NCI-H526 (cell line): ENCODE results near the gene EHD1.

Source experiments
- DNase-seq, 2 experiments: peaks; one replicate each; lab custom pipeline; 2025; lab: John Stamatoyannopoulos, UW

The EHD1 gene

DNA sequence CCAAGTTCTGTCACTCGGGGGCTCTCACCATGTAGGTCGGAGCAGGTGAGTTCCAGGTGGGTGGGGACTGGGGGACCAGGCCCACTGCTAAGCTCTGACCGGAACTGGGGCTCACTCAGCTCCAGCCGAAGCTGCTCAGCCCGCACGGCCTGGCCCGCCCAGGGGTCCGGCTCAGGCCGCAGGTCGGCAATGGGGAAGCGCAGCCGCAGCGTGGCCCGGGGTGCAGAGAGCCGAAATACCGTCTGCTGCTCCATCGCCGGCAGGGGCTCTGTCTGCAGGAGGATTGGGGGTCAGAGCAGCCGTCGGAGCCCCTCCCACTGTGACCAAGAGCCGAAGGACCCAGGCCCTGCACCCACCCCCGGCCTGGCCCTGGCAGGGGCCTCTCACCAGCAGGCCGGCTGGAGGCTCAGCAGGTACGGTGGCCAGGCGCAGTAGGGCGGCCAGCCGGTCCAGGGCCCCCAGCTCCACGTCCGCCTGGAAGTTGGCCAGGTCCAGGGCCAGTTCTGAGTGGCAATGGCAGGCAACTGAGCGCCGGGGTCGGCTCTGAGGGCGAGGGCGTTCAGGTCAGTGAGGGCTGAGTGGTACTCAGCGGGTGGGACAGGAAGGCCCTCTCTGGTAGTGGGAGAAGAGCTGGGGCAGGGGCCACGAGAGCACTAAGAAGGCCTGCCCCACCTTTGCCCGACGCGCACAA is 31.4 kb upstream of the EHD1 start:
- DNase-seq = no peak

DNA sequence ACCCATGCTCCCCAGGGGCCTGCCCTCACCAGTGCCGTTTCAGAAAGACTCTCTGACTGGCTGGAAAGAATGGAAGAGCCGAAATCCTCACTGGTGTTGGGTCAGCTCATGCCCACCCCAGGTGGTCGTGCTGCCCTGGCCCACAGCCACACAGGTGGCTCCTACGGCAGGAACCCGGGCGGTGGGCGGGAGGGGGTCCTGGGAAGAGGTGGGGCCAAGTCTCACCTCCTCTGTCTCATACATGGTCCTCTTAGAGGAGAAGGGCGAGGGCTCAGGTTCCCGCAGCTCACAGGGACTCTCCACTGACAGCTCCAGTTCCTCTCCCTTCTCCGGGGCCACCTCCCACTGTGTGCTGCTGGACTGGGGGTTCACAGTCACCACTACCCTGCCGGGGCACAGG is 30.3 kb upstream of the EHD1 start:
- no peak for DNase-seq

DNA sequence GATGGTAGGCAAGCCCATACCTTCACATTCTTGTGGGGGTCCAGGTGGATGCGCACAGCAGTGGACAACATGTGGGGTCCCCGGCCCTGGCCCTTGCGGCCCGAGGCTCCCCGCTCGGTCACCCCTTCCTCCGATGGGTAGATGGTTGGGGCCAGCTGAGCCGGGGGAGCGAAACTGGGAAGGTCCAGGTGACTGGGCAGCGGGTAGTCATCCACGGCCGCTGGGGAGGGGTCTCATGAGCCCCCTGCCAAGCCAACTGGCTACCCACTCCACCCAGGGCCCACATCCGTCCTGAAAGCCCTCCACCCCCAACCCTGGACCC is 27.9 kb upstream of the EHD1 start:
- DNase-seq = no peak

DNA sequence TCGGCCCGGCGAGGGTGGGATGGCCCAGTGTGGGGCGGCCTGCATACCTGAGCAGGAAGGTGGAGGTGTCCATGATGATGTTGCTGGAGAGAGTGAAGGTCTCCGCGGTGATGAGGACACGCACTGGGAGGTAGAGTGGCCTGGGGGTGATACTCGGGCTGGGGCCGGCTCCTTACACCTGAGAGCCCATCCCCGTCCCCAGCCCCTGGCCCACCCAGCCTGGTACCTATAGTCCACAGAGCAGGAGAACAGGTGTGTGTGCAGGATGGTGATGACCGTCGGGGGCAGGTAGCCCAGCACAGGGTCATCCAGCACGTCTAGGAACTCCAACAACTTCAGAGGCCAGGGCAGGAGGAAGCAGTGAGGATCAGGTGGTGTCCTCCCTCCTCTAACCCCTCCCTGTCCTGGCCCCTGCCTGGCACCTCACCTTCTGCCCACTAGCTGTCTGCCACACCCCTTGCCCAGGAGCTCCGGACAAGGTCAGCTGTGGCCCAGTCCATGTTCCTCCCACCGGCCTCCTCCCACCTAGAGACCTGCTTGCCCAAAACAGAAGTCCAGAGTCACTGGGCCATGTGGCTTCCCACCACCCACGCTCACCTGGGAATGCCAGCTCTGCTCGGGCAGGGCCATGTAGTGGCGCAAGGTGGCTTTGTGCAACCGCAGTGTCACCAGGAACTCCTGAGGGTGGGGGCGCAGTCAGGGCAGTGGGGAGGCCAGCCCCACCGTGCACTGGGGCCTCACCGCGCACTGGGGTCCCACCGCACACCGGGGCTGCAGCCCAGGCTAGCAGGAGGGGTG is 27.3 kb upstream of the EHD1 start:
- DNase-seq = no peak

DNA sequence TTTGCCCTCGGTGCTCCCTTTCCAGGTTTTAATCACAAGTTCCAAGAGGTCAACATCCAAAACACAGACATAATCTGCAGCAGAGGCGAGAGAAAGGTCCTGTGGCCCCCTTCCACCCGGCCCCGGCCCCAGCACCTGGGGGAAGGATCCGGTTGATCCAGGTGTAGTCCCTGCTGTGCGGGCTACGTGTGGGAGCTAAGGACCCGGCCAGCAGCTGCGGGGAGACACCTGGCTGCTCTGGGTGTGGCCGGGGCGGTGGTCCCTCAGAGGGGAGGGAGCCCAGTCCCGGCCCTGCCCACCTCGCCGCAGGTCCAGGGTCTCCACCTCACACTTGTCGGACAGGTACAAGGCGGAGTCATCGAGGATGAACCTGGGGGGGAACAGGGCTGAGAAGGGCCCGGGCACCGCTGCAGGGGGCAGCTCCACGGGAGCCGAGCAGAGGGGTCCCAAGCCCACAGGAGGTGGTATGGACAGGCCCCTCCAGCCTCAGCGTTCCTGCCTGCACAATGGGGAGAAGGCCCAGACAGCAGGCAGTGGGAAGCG is 24.9 kb upstream of the EHD1 start:
- DNase-seq = no peak

DNA sequence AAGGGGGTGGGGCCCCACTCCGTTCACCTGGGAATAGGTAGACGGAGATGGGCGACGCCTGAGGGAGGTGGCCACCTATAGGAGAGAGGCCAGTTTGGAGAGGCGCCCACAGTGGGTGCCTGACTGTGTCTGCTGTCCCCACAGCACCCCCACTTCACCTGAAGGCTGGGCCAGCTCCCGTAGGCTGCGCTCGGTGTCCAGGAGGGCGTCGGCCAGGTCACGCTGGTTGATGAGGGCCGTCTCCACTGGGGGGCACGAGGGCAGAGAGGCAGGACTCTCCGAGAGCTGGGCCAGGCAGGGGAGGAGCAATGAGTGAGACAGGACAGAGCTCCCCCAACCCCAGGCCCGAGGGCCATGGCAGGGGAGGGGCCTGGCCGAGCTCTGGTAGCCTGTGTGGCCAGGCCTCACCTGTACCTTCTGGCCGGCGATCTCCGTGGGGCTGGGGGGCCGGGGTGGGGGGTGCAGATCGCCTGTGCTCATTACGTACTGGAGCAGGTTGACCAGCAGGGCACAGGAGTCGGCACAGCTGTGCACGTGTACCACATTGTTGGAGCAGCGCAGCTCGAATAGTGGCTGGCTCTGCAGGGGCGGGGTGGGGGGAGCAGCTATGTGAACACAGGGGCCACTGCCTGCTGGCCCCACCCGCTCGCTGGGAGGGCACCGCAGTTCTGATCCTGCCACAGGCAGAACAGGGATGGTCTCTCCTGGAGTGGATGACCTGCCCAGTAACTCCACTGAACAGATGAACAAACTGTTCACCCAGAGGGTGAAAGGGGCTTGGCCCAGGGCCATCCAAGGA is 23.9 kb upstream of the EHD1 start:
- no peak for DNase-seq

DNA sequence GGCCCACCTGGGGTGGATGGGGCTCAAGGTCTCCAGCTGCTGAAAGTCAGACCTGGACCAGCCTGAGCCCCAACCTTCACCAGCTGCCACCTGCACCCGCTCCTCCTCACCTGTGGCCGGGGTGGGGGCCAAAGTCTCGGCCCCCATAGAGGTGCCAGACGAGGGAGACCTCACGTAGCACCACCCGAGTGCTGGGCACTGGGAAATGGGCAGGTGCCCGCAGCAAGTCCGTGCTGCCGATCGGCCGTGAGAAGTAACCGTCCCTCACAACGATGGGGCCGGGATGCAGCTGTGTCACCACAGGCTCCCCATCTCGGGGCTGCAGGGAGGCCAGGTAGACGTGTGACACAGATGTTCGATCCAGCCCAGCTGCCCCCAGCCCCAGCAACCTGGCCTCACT is 22.4 kb upstream of the EHD1 start:
- DNase-seq = no peak

DNA sequence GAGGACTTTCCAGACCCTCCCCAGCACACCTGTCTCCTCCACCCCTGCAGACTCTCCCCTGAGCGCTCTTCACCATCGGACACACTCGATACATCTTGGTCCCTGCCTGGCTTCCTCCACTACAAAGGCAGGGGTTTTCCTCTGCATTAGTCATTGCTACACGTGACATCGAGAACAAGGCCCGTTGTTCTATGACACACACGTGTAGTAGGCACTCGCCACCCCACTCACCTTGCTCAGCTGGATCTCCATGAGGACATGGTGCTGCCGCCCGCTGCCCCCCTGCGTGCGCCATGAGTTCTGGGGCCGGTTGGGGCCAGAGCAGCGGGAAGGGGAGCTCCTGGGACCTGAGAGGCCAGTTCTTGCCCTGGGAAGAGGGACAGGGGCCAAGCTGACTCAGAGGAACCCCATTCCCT is 21.9 kb upstream of the EHD1 start:
- no peak for DNase-seq

DNA sequence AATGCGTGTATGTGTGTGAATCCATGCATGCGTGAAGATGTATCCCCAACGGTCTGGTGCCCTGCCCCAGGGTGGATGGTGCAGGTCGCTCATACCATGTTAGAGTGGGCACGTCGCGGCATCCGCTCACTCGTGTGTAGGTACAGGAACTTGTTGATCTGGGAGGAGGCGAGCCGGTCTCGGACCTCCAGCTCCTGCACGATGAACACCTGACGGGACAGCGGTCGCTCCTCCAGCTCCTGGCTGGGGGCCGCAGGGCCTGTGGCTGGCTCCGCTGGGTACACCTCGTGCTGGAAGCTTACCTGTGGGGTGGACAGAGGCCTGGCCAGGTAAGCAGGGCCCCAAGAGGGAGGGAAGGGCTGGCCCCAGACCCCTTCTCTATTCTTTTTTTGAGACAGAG is 20.1 kb upstream of the EHD1 start:
- DNase-seq = no peak

DNA sequence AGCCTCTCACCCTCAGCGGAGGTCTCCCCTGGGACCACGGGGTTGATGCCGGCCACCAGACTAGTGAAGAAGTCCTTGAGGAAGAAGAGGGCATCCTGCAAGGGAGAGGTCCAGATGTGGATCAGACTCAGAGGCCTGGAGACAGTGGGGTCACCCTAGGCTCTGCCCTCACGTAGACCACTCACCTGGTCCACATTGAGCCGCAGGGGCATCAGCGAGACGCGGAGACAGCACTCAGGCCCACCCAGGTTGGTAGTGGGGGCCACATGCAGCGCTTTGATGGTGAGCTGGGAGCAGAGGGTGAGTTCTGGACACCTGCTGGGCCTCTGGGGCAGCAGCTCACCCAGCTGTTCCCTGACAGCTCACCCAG is 19.6 kb upstream of the EHD1 start:
- DNase-seq = no peak

DNA sequence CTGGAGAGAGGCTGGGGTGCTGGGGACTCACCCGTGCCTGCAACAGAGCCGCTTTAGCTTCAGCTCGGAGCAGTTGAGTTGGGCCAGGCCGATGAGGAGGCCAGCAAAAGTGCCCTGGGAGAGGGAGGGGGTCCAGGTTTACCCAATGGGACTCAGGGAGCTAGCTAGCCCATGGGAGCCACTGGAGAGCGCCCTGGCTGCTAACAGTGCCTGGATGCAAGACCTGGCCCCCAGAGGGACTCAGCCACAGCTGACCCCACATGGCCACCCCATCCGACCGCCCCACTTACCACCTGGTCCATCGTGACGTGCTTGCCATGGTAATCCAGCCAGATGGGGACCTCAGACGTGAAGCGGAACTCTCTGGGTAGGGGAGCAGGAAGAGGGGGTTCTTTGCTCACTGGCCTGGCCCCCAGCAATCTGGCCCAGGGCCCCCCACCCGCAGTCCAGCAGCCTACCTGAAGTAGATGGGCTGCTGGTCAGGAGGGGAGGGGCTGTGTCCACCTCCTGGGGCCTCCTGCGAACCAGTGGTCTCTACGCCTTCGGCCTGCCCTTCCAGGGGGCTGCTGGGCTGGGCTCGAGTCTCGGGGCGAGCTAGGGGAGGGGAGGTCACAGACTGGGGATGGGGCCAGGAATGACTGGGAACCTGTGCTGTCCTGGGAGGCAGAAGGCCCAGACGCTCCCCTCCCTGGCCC is 19.1 kb upstream of the EHD1 start:
- DNase-seq = no peak

DNA sequence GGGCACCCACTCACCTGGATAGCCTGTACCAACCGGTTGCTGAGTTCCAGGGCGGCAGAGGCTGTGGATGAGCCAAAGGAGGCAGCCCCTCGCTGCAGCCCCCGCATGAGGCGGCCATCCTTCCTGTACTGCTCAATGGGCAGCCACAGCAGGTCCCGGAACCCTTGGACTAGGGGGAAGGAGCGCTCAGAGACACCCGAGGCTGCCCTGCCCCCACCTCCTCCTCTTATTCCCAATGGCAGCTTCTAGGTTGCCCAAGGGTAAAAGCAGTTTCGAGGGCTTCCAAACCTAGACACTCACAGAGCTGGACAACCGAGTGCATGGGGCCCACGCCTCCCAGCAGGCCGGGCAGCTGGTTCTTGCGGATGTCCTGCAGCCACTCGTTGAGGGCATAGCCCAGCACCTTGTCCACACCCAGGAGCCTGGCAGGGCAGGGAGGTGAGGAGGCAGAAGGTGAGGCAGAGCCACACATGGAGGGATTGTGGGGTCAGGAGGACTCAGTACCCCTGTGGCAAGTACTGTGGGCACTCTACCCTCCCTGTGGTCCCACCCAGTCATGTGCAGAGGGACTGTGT is 18.1 kb upstream of the EHD1 start:
- no peak for DNase-seq

DNA sequence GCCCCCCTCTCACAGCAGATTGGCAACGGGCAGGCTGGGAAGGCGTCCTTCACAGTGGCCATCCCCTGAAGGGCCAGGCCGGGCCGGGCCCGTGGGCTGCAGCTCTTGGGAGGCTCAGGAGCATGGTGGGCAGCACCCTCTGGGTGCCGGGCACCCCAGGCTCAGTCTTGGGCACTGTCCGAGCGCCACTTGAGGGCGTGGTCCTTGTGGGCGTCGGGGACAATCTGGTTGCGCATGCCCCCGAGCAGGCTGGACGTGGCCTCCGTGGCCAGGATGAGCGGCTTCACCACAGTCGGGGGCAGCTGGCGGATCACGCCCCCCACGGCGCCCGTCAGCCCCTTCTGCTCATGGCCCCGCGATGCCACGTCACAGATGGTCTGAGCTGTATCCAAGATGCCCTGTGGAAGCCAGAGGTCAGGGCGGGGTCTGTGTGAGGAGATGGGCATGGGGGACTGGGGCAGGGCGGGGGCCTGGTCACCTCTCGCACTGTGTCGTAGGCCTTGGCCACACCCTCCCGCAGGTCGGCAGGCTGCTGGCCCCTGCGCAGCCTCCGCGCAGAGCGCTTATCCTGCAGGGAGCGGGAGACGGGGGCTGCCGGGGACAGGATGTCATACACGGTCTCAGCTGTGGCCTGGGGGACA is 16.5 kb upstream of the EHD1 start:
- no peak for DNase-seq

DNA sequence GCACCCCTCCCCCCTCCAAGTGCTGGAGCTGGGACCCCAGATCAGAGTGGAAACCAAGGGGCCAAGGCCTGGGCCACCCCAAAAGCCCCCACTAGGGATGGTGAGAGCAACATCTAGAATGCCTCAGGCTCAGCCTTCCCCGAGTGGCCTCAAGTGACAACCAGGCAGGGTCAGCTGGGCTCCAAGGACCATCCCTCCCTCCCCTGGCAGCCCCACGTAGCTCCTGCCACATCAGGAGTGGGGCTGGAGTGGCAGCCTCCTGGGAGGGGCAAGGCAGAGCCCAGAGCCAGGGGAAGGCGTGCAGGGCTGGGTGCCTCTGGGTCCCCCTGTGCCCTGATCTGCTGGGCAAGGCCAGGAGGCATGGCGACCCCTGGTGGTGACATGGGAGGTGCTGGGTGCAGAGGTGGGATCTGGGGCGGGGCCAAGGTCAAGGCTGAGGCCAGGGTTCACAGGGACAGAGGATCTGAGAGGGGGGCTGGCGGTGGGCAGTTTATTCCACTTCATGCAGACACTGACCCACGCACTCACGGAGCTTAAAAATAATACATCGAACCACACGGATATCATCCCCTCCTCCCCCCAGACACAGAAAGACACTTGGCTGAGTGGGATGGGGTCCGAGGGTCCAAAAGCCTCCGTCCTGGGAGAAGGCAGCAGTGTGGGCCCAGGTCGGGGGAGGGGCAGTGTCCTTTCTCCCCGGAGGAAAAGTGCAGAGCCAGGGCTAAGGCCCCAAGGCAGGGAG is 15.8 kb upstream of the EHD1 start:
- DNase-seq = peak; percentile 36 to 93

DNA sequence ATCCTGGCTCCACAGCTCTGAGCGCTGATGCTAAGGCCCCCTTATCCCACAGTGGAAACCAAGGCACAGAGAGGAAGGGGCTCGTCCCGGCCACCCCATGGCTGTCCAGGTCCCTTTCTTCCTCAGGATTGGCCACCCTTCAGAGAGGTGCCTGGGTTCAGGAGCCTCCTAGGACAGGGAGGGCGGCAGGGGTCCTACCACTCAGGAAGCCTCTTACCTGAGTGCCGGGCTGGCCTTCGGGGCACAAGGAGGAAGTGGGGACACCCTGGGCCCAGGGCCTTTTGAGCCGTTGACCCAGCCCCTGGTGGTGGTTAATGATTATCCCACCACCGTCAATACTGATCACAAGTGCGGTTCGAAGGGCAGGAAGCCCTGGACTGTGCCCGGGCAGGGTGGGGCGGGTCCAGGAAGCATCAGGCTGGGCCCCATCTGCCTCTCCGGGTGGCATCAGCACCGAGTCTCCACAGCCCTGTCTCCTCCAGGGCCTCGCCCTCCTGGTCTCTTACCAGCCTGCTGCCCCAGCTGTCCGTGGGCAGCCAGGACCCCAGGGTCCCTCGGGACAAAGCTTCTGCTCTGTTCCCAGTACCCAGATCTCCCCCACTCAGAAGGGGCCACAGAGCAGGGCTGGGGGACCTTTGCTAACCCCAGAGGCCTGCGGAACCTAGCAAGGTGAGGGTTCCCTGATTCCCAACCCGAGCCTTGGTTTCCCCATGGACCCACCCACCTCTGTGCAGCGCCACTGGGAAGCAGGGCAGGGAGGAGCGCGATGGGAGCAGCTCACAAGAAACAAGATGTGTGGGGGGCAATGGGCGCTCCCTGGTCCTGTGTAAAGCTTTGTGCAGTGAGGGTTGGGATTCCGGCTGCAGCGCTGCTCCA is 15.0 kb upstream of the EHD1 start:
- peak in 1 of 2 experiments; percentile 68 for DNase-seq

DNA sequence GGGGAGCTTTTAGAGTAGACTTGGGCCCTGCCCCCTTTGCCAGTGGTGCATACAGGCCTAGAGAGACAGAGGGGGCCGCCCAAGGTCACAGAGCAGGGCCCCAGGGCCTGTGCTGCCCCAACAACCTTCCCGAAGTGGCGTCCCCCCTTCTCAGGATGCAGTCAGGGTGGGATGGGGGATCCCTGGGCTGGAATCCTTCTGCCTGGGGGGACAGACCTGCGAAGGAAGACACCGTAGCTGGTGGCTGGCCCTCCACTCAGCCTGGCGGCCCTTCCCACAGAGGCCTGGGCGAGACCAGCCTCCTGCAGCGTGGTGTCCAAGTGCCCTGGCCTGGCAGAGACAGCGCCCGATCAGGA is 14.4 kb upstream of the EHD1 start:
- no peak for DNase-seq

DNA sequence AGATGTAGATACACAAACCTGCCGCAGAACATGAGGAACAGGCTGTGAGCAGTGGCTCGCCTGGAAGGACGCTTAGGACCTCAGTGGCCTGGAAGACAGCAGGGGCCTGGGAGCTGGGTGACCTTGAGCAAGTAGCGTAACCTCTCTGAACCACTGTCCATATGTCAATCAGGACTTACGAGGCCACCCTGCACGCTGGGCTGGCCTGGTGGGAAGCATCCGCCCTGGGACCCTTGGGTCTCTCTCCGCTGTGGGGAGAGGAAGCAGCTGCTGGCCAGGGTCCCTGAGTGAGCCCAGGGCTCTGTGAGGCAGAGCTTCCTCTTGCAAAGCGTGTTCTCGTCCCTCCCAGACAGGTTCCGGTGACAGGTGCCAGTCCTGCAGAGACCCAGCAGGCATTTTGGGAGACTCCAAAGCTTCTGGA is 14.0 kb upstream of the EHD1 start:
- DNase-seq = no peak

DNA sequence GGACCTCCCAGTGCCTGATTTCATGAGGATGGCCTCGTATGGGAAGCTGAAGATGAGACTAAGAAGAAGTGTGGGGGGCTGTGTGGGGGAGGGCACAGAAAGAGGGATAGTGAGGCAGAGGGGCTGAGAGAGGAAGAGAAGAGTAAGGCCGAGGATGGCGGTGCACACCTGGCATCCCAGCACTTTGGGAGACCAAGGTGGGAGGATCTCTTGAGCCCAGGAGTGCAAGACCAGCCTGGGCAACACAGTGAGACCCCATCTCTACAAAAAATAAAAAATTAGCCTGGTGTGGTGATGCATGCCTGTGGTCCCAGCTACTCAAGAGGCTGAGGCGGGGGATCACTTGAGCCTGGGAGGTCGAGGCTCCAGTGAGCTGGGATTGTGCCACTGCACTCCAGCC is 13.5 kb upstream of the EHD1 start:
- no peak for DNase-seq

DNA sequence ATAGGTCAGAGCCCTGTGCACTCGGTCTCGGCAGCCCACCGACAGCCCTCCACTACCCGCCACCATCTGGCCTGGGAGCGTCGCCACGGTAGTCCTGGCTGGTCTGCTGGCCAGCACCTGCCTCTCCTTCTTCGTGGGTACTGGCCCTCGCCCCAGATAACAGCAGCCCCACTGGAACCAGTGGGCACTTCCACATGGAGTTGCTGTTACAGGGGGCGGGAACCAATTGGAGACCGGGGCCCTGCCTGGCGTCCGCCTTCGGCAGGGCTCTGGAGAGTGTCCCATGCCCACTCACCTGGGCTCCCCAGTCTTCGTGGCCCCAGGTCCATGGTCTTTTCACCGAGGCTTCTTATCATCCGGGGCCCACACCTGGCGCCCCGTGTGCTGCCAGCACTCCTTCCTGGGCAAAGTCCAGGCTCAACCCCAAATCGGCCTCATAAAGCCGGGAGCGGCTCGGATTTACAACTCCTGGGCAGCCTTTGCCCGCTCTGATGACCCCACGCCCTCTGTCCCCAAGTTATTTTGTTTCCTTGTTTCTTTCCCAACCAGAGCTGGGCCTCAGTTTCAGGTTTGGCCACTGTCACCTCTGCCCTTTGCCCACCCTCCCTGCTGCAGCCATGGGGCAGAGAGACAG is 12.9 kb upstream of the EHD1 start:
- DNase-seq = peak in 1 of 2 experiments; percentile 30
